ENCODE results near the gene ARHGEF38.

The ARHGEF38 gene

DNA sequence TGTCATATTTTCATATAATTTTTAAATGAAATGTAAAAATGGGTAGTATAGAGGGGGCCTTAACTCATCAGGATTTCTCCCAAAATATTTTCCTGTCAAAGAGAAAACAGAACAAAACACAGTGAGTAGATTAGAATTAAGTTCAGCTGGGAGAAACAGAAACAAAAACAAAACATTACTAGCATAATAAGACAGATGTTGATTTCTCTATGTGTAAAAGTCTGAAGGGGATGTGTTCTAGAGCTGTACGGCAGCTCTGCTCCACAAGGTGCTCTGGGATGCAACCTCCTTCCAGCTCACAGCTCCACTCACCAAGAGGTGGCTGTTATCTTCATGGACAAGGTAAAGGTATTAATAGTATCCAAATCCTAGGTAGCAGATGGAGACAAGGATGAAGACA lies 72.8 kb downstream of the ARHGEF38 start:
- in situ Hi-C loops (cut with HindIII; ENCODE audit: low sequenced_read_pairs): no loop called here
- H3K4me3 ChIP-seq (ENCODE audit: low read depth, low read length): no peak overlapping the region
- TF ChIP-seq, protein P1, sequence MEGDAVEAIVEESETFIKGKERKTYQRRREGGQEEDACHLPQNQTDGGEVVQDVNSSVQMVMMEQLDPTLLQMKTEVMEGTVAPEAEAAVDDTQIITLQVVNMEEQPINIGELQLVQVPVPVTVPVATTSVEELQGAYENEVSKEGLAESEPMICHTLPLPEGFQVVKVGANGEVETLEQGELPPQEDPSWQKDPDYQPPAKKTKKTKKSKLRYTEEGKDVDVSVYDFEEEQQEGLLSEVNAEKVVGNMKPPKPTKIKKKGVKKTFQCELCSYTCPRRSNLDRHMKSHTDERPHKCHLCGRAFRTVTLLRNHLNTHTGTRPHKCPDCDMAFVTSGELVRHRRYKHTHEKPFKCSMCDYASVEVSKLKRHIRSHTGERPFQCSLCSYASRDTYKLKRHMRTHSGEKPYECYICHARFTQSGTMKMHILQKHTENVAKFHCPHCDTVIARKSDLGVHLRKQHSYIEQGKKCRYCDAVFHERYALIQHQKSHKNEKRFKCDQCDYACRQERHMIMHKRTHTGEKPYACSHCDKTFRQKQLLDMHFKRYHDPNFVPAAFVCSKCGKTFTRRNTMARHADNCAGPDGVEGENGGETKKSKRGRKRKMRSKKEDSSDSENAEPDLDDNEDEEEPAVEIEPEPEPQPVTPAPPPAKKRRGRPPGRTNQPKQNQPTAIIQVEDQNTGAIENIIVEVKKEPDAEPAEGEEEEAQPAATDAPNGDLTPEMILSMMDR (IDR thresholded peaks at IDR 0.05; ENCODE audit: low read depth, low read length, missing control alignments): no peak
- no peak for DNase-seq (ENCODE audit: low read depth)

DNA sequence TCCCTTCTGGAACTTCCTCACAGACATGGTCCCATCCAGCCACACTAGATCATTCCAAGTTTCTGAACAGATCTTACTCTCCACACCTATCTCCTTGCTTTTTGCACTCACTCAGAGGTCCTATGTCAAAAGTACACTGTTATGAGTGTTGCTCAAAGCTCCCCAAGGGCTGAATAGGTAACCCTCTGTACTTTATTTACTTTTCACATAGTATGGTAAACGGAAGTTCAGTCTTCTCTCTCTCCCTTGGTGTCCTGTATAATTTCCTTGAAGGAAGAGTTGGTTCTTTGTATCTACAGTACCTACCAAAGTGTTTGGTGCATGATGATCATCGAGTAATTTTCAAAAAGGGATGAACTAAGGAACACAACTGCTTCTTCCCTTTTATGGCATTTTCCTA lies 74.4 kb downstream of the ARHGEF38 start:
- in situ Hi-C loops (cut with HindIII; ENCODE audit: low sequenced_read_pairs): no loop called here
- no peak overlapping the region for H3K4me3 ChIP-seq (ENCODE audit: low read depth, low read length)
- TF ChIP-seq, protein P1 (IDR thresholded peaks at IDR 0.05; ENCODE audit: low read depth, low read length, missing control alignments): no peak
- DNase-seq (ENCODE audit: low read depth): no peak

DNA sequence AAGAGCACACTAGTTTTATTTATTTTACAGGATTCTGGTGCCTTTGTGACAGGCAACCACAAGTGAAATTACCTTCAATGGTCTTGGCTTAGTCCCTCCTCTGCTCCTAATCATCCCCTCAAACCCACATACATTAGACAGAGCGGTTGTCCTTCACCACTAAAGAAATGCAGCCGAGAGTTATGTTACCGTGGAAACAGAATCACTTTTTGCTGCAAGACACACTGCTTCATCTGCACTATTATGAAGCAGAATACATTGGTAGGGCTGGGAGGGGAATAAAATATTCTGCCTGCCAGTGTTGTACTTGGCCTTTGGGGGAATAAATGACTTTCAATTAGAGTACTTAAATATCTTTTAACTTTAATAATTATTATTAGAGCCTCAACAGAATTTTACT lies 75.2 kb downstream of the ARHGEF38 start:
- in situ Hi-C loops (cut with HindIII; ENCODE audit: low sequenced_read_pairs): no loop called here
- no peak overlapping the region for H3K4me3 ChIP-seq (ENCODE audit: low read depth, low read length)
- no peak for DNase-seq (ENCODE audit: low read depth)
- TF ChIP-seq, protein P1 (IDR thresholded peaks at IDR 0.05; ENCODE audit: low read depth, low read length, missing control alignments): no peak

DNA sequence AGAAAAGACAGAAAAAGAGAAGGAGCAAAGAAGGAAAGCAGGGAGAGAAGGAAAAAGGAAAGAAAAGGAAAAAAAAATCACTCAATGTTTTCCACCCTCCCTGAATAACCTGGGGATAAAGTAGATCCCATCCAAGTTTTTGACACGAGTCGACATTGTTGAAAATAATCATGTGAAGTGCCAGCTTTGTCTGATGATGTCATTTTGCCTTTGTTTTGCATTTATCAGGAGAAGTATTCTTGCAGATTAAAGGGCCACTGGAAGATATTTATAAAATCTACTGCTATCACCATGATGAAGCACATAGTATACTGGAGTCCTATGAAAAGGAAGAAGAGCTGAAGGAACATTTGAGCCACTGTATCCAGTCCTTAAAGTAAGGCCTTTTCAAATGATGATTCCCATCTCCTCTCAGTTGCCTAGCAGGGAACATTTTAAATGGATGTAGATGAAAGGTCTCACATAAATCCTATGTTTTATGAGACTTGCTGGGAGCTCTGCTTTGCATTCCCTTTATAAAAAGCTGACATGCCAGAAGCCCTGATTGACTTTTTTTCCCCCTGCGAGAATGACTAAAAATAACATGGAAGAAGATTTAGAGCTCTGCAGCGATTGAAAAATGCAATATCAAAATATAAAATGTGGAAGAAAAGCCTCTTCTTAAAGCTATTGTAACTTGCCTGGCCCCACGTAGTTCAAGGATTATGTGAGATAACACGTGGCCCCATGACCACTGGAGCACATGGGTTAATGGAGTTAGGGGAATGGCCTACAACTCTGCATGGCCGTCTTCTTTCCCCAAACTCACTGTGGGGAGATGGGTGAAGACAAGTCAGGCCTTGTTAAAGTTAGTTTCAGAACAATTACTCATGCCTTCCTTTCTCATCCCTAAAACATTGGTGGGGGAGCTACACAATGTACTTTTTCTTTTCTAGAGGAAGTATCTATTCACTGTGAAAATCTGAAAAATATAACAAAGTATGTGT lies 78.5 kb downstream of the ARHGEF38 start:
- H3K4me3 ChIP-seq (ENCODE audit: low read depth, low read length): no peak overlapping the region
- no peak for DNase-seq (ENCODE audit: low read depth)
- TF ChIP-seq, protein P1 (IDR thresholded peaks at IDR 0.05; ENCODE audit: low read depth, low read length, missing control alignments): no peak
- in situ Hi-C loops (cut with HindIII; ENCODE audit: low sequenced_read_pairs): no loop called here

DNA sequence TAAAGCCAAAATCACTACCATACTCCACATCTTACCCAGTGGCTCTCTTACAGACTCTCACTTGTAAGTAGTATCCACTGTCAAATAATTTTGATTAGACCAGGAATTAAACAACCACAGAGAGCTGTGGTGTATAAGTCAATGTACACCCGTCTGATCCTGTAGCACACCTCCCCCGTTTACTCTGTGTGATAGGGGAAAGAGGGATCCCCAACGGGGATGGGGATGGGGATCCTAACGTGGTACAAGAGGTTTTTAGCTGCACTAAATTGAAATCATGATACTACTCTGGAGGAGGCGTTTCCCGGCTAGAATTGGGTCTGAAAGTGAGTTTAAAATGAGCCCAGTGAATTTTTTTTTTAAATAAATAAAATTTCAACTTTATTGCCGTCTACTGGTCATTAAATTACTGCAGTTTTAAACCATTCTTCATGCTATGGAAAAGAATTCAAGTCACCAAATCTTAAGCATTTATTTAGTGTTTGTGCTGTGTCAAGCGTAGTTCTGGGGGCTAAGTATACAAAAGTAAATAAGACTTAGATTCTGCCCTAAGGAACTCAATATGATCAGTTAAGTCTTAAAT lies 79.5 kb downstream of the ARHGEF38 start:
- TF ChIP-seq, protein P1 (IDR thresholded peaks at IDR 0.05; ENCODE audit: low read depth, low read length, missing control alignments): no peak
- H3K4me3 ChIP-seq (ENCODE audit: low read depth, low read length): no peak overlapping the region
- in situ Hi-C loops (cut with HindIII; ENCODE audit: low sequenced_read_pairs): no loop called here
- no peak for DNase-seq (ENCODE audit: low read depth)

DNA sequence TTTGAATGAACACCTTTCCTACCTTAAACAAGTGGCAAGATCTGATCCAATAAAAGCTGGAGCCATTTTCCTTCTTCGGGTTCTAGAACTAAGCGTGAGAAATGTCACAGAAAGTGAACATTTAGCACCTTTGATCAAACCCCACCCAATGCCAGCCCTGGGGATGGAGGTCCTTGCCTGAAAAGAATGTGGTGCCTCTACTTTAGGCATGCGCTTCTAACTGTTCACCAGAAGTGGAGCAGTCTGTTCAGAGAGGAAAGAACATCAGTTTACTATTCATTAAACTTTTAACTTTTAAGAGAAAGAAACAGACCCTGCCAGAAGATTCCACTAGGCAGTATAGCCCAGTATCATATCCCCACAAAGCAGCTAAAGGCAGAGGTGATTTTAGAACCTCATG lies 80.2 kb downstream of the ARHGEF38 start:
- TF ChIP-seq, protein P1 (IDR thresholded peaks at IDR 0.05; ENCODE audit: low read depth, low read length, missing control alignments): no peak
- in situ Hi-C loops (cut with HindIII; ENCODE audit: low sequenced_read_pairs): no loop called here
- DNase-seq (ENCODE audit: low read depth): no peak

More for the DNA sequence above, 80.2 kb downstream of the ARHGEF38 start:
- no peak overlapping the region for H3K4me3 ChIP-seq (ENCODE audit: low read depth, low read length)

All from astrocyte of the cerebellum (primary cell).